Measurements from ENCODE around the gene ETV6. TPM values are rescaled to one million over a fixed set of nuclear protein-coding genes. Genes with fewer than 3 reads are reported as not detected.

ETV6 gene
- polyA plus RNA-seq, 1 donor: 16.3 TPM

DNA sequence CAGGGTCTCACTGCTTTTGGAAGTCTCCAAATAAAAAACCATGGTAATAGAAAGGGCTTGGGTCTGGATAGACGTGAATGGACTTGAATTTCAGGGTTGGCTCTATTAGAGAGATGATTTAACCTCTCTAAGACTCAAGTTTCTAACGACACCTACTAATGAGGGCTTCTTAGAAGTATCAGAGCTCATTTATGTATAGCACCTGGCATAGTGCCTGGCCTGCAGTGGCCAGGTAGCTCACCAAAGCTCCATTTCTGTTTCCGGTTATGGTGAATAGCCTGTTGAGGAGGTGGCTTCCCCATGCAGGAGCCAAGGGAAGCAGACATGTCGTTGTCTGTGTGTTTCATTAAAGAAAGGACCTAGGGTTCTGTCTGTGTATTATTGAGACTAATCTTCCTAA lies 108.6 kb downstream of the ETV6 start:
- DNase-seq: no peak

DNA sequence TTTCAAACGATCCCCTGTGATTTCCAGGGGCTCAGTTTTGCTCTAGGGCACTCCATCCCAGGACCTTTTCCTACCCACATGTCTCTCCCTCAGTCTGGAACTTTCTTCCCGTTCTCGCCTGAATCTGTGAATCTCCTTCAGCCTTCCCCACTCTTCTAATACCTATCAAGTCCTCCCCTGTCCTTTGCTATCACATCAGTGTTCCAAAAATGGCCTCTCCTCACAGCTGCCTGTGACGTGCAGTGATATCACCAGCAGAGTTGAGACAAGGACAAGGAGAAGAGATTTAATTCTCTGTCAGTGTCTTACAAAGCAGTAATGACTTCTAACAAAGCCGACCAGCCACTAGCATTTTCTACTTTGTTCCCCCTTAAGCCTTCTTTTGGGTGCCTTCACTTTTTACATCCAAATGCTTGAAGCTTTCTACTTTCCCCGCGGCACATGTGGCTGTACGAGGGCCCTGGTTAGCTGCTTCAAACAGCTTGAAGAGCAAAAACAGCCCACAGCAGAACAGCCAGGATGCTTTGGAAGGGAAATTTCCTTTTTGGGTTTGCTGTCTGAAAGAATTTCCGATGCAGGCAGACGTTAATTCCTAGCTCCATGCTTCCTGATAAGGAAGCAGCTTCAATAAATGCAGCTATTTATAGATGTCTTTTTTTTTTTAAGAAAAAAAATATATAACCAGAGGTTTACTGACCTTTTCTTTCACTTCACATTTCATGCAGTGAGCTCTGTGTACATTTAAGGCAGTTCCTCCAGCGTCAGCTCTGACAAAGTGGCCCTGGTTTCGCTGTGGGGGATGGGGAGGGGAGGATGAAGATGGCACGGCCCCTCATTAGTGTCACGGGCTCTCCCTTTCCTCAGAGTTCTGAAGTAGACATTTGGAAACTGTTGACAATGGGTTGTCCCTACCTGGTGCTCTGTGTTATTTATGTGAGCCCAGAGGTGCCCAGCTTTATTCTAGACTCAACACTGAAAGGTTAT lies 109.3 kb downstream of the ETV6 start:
- no peak for DNase-seq

DNA sequence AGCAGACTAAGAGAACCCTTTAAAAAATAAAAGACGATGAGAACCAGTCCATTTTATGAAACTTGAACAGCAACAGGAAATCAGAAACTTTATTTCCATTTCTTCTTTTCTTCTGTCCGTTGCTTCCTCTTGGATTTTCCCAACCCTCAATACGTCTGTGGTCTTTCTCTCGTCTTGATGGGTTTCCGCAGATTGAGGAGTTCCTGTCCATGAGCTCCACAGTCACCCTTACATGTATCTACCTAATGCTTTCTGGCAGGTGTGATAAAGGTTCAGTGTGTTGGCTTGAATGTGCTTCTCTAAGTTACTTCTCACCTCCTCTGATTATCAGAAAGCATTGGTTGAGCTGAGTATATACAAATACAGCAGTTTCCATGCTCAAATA lies 110.0 kb downstream of the ETV6 start:
- DNase-seq: no peak

DNA sequence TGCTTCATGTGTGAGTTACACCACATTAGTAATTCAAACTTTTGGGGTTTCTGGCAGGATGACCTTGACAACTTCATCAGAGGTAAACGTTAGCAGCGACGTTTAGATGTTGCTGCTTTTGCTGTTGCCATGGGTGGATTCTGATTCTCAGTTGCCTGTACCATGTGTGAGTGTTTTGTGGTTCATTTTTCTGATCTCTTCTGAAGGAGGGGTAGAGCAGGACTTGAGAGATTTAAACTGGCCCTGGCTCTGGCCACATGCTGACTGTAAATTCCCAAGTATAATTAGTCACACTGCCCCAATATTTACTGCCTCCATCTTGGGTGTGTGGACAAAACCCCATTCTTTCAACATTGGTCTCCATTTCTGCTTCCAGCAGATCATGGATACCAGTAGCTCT lies 110.4 kb downstream of the ETV6 start:
- DNase-seq: no peak

DNA sequence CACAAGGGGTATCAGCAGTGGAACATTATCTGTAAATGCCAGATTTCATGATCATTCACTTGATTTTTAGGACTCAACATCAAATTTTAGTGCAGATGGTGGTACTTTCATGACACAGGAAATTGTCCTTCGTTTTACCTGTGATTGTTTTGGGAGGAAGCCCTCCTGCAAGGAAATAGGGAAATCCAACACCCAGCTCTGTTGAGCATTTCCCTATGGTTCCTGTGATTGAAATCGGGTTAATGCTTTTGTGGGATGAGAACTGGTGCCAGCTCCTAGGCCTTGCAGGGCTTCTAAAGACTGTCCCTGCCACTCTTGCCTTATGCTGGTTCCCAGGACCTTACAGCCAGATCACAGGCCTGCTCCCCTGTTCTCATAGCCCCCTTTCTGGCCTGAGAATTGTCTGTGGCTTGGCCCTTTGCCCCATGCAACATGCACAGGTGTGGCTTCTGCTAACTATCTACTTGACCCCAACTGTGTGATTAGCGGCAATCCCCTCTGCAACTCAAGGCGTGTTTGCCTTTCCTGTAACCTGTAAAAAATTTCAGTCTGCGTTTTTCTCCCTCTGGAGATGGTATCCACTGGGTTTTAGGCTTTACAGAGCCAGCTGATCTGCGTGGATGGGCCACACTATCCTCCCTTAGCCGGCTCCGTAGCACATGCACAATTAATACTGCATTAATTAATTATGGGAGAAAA lies 112.5 kb downstream of the ETV6 start:
- no peak for DNase-seq

DNA sequence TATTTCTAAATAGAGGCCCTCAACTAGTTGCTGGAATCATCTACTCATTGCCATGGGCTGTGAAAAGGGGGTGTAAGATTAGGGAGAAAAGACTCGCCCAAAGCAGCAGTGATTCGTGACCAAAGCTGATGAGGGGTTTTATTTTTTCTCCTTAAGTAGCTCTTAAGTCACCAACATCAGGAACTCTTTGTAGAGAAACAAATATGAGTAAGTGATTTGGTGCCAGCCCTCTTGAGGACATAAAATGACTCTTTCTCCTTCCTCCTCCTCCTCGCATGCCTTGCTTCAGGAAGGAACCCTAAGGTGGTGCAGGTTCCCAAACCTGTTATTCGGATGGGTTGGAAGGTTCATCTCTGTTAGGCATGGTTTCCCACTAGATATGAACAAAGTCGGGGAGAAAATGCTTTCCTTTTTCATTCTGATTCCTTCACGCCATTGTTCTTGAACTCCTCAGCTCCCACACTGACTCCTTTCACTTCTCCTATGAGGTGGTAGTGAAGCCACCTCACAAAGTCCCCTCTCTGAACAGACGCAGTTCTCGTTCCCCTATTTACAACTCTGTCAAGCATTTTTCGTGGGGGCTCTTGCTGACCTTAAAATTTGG lies 113.4 kb downstream of the ETV6 start:
- no peak for DNase-seq

DNA sequence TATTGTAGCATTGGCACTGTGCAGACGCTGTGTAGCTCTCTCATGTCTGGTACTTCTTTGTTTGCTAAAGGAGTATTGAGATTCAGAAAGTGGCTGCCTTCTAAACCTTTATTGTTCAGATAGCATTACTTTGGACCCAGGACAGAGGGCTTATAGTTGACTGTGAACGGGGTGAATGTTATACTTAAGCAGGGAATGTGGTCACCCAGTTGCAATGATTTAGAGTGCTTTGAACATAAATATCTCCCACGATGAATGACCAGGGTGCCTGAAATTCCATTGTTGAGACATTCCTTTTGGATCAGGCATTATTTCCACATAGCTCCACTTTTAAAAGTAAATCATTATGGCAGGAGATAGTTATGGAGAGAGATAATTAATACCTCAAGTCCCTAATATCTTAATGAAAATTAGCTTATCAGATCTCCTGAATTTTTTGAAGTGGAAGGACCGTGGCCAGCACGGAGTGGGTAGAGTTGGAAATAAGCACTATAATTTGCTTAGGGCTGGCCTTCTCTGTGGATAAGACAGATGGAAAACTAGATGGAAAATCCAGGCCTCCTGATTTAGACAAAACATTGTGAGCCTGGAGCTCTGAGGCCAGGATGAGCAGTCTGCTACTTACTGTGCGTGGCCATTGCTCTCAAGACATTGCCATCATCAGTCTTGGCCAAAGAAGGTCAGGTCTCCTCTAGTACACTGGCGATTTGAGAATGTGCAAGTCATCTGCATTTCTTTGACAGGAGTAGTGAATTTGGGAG lies 114.5 kb downstream of the ETV6 start:
- no peak for DNase-seq

DNA sequence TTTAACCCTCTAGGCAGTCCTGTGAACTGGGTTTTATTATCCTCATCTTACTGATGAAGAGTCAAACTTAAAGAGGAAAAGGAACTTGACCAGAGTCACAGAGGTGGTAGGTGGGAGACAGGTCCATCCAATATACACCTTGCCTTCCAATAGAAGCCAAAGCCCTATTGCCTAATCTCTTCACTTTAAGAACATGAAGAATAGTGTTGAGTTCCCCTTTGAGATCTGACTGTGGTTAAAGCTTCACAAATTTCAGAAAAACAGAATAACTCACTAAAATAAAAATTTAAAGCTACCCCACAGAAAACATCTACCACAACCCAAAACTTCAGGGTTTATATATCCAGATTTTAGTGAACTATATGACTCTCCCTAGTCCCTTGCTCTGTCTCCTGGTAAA lies 115.4 kb downstream of the ETV6 start:
- DNase-seq: no peak

DNA sequence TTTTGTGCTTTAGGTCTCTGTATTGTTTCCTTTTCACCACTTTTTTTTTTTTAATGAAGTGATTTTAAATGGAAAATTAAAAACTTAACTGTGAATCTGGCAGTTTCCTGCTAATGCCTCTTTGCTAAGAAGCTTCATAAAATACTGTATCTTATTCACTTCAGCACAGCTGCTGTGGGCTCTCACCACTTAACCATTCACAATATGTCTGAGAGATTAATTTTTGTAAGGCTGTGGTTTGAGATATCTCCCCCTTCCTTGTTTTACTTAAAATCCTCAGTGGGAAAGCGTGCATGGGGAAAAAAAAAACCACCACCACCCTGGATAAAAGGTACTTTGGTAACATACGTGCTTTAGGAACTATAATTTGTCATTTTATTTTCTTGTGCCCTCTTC lies 115.9 kb downstream of the ETV6 start:
- no peak for DNase-seq

DNA sequence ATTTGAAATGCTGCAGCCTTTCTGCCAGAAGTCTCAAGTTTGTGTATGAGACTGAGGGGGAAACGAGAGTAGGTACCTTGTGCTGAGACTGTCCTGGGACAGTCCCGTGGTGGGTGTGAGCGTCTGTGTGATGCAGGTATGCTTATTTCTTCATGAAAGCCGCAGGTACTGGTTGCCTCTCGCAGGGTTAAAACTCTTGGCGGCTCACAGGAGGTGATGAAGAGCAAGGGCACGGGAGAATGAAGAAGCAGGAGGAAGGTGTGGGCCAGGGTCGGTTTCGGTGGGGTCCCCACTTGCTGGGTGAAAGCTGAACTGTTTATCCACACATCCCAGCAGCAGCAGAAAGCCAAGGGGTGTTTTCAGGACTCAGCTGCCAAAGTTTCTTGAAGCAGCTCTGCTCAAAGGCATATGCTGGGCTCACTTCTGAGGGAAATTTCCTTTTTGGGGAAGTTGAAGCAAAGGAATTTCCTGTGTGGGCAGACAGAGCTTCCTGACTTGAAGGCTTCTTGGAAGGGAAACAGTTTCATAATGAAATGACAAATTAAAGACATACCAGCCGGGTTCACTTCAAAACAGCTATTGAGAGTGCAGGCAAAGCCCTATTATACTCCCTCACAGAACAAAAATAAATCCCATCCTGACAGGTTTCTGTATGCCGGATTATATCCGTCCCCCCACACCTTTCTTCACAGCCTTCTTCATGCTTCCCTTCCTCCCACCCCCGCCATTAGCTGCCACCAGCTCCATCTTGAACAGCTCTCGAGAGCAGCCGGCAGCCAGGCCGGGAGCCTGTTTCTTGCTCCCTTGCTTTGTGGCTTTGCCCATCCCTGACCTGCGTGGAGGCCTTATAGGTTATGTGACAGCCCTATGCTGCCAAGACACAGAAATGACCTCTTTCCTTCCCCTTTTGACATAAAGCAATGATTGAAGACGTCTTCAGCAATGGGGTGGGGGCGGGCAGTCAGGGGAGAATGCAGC lies 116.6 kb downstream of the ETV6 start:
- peak; percentile 46 for DNase-seq

DNA sequence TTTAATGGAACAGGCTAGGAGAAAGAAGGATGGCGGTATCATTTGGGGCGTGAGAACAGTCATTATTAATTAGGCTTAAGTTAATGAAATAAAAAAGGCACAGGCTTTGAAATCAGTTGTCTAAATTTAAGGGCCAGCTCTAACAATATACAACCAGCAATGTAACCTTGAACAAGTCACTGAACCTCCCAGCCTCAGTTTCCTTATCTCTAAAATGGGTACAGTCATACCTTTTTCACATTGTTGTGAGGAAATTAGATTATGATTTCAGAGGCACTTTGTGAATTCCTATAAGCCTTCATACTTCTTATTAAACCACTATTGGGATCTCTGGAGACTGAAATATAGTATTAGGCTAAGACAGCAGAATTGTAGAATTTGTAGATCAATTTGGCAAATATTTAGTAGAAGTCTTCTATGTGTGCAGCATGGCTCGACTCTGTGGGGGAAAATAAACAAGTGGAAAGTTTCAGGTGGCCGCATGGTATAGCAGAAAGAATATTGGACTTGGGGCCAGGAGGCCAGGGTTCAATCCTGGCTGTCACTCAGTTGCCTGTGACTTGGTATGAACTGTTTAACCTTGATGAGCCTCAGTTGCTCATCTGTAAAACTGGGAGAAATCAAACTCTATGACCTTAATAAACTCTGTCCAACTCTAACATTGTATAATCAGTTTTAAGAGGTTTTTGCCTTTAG lies 117.7 kb downstream of the ETV6 start:
- DNase-seq: no peak

DNA sequence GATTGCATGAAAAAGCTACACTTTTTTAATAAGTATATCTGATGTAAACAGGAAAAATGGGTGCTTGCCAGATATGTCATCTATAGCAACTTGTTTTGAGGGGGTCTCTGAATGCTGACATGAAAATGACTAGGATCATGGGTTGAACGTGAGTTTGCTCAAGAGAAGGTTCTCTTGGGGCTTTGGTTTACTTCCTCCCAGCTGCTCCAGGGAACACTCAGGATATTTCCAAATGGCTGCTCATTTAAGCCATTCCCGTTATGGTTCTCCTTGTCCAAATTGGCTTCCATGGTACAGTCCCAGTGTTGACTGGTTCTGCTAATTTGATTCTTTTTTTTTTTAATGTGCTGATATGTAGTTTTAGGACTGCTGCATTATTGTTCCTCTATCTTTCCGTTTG lies 118.3 kb downstream of the ETV6 start:
- DNase-seq: no peak

DNA sequence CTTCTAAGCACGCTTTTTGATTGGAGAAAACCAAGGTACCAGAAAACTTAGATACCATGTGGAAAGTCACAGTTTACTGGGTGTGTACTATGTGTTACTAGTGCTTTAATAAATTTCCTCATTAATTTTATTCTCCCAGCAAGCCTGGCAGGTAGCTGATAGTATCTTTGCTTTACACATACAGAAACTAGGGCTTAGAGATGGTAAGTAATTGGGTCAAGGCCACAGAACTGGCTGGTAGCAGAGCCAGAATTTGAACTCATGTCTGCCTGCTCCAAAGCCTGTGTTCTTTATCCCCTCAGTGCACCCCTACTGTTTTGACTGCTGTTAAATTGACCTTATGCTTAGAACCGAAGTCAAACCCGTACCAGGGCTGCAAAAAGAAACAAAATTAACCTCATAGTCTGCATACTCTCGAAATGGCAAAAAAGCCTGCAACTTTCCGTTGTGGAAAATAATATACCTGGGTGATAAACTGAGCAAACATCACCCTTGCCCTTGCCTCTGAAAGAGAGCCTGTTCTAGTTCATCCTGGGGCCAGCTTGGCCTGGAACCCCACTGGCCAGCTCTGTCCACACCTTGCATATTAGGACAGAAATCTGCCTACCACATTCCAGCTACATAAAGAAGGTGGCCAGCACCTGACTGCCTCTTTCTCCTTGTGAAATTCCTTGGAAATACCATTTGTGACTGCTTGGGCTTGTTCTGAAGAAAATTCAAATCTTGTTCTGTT lies 118.9 kb downstream of the ETV6 start:
- no peak for DNase-seq

DNA sequence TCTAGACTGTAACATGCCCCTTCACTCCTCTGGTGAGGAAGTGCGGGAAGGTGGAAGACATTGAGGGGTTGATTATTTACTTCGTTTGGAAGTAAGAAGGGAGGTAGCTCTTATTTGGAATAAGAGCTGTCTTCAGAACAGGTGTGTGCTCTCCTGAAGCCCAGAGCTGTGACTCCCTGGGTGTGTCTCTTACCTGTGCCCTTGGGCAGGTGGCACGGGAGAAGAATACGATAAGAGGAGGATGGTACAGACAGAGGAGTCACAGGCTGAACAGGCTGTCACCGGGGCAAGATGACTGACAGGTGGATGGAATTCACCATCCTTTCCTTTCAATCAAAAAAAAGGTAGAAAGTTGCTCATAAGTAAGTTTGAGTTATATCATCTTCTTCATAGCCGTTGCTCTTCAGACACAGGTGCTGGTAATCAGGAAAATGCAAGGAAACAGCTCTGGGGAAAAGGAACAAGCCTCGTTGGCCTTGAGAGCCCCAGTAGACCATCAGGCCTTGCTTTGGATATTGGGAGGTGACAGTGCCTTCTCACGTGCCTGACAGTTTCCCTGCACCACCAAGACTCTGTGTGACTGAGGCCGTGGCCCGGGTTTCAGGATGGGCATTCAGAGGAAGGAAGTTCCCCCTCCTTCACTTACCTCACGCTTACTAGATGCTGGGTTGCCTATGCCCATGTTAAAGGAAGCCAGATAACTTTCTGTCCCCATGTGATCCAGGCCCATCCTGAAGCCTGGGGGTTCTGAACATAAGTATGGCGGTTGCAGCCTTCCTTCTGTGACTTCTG lies 120.4 kb downstream of the ETV6 start:
- DNase-seq: no peak

DNA sequence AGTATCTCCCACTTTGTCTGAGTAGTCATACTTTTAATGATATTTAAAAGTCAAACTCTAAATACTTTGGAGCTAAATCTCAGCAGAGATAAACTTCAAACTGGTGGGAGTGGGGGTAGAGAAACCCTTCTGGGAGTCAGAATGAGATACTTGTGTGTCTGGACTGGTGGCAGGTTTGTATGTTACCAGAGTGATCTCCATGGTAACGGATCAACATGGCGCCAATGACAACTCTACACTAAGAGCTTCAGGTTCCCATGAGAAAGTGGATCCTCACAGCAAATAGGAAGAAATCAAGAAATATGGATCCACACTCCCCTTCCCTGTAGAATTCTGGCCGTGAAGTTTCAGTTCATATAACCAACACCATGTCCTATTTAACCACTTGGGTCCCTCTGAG lies 121.9 kb downstream of the ETV6 start:
- DNase-seq: no peak

DNA sequence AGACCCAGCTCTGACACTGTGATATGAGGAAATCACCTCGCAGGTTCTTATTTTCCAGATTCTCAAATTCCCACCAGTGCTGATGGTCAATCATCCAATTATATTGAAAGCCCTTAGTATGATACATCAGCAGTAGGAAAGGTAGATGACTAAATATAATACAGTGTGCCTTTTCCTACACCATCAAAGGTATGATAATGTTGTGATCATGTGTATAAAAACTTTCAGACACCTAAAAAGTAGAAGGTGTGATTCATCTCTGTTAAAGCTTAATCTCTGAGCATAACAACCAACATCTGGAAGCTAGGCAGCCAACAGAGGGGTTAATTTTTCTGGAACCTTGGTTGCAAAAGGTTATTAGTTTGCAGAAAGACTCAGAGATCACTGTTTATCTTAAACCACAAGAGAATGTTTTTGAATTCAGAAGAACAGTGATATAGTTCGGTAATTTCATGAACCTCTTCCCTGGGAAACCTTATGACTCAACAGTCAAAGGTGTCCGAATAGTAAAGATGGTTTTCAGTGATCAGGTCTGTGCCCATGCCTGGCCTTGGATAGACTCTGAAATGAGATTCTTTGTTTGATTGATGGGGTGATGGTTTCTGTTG lies 122.5 kb downstream of the ETV6 start:
- no peak for DNase-seq

DNA sequence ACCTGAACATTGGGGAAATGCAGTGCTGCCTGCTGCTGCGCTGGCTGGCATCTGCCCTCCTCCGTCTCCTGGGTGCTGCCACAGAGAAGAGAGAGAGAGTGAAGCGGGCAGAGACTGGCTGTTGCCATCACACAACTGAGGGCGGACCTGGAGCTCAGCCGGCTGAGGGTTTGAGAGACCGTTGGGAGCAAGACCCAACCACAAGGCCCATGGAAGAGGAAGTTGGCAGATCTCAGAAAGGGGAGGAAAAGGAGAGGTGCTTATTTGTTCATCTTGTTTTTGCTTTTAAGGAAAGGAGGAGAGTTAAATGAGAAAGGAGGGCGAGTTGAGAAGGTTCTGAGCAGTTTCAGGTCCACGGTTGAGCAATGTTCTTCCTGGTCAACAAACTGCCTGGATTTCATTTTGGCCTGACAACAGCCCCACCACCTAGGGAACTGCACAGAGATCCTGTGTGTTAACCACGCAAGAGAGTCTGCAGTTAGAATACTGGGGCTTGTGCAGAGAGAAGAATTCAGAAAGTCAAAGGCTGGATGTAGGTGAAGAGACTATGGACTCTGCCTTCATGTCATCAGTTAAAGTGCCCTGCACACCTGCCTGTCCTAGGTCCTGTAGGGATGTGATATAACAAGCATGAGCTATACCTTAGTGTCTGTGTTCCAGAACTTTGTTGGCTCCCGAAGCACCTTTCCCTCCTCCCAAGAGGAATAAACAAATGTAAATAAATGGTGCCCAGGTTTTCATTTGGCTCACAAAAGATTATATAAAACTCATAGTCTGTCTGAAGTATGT lies 124.6 kb downstream of the ETV6 start:
- no peak for DNase-seq

DNA sequence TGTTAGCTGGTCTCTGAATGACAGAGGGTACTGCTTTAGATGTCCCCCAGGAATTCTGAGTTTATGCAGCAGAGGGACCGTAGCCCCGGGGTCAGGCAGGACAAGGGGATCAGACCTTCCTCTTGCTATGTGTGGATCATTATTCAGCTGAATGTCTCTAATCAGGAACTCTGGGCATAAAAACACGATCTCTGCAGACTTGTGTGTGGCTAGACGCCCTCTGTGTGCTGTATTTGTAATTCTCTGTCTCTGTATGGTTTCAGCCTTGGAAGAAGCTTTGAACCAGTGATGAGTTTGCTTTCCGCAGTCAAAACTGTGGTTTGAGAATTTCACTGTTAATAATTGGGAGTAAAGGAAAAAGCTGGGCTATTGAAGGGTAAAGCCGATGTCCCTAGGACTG lies 125.3 kb downstream of the ETV6 start:
- no peak for DNase-seq

Measured in left kidney (tissue), 2 donors.